ENCODE measurements around the gene SPEN. TPM values are rescaled to one million over a fixed set of nuclear protein-coding genes. Genes with fewer than 3 reads are reported as not detected.

The SPEN gene
- total RNA-seq, 6 experiments from 2014 or later, result 13.5 to 33.7 (median 23.2) TPM

DNA sequence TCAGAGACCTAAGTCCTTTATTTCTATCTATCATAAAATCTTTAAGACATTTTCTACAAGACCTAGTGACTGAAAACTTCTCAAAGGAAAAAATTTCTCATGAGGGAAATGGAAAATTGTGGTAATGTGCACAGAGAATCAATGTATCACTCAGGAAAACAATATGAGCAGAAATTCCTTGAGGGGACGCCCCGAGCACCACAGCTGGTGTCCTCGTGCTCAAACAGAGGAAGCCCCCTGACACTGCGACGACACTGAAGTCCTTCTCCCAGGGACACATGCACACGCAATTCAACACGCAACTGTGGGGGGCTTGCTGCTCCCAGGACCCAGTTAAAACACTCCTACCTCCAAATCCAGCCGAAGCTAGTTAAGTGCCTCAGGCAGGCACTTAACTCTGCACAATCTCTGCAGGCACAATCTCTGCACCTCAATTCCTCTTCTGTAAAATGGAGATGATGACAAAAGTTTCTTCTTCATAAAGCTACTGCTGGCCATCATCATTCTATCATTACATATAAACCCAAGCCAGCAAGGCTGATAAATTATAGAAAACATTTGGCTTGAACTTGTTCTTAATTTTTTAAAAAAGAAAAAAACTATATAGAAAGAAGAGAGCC, 112.4 kb downstream of the SPEN start:
- TF ChIP-seq POLR2A (IDR thresholded peaks at IDR 0.05), result no peak
- no peak for TF ChIP-seq CTCF (IDR thresholded peaks at IDR 0.05)
- ATAC-seq (no peak), DNase-seq (no peak)
- H3K27ac ChIP-seq, result no peak overlapping the region
- H3K27me3 ChIP-seq, result no peaks in the 10 kb centered on the region
- WGBS (ENCODE audit: insufficient coverage, low coverage, low lambda C conversion rate, missing lambda C conversion rate), result 90% methylated on average over 3 of the region's 8 CpGs
- H3K36me3 ChIP-seq, result no peaks in the 10 kb centered on the region
- intact Hi-C loops (cut with DNase I), result no loop called here
- no peaks in the 10 kb centered on the region for H3K9me3 ChIP-seq
- no peak overlapping the region for H3K4me3 ChIP-seq
- H3K4me1 ChIP-seq, result no peaks in the 10 kb centered on the region

GRCh38 chr1:15960808-15961207, 113.3 kb downstream of the SPEN start:
- H3K9me3 ChIP-seq, result no peaks in the 10 kb centered on the region
- intact Hi-C loops (cut with DNase I), result no loop called here
- H3K4me1 ChIP-seq, result no peaks in the 10 kb centered on the region
- 100% methylated on average over 4 of the region's 5 CpGs for WGBS (ENCODE audit: insufficient coverage, low coverage, low lambda C conversion rate, missing lambda C conversion rate)
- no peak for ATAC-seq
- TF ChIP-seq POLR2A (IDR thresholded peaks at IDR 0.05), result no peak
- TF ChIP-seq CTCF (IDR thresholded peaks at IDR 0.05), result no peak
- H3K27me3 ChIP-seq, result no peaks in the 10 kb centered on the region
- no peaks in the 10 kb centered on the region for H3K36me3 ChIP-seq
- DNase-seq, result no peak
- no peak overlapping the region for H3K27ac ChIP-seq
- H3K4me3 ChIP-seq, result no peak overlapping the region

DNA sequence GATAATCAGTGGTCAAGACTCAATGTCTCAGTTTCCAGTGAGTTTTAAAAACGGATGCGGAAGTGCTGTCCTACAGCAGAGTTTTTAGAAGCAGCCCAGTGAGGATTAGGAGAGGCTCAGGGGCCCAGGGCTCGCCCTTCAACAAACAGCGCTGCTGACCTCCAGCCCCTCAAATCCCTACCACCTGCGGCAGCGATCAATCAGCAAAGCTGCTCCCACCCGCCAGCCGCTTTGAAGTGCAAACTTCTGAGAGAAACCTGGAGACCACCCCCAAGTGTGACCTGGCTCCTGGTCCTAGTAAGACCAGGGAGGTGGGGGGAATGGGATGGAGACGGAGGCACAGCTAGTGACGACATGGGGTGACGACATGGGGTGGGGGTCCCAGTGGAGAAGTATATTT, 114.0 kb downstream of the SPEN start:
- Histone ChIP-seq H3K27ac (no peak overlapping the region), H3K27me3 (no peaks in the 10 kb centered on the region), H3K4me3 (no peak overlapping the region), H3K4me1 (no peaks in the 10 kb centered on the region), H3K9me3 (no peaks in the 10 kb centered on the region), H3K36me3 (no peaks in the 10 kb centered on the region)
- TF ChIP-seq POLR2A (IDR thresholded peaks at IDR 0.05) (no peak), CTCF (IDR thresholded peaks at IDR 0.05) (no peak)
- no peak for DNase-seq
- ATAC-seq, result no peak
- intact Hi-C loops (cut with DNase I), result no loop called here
- 92% methylated on average over 5 of the region's 11 CpGs for WGBS (ENCODE audit: insufficient coverage, low coverage, low lambda C conversion rate, missing lambda C conversion rate)

DNA sequence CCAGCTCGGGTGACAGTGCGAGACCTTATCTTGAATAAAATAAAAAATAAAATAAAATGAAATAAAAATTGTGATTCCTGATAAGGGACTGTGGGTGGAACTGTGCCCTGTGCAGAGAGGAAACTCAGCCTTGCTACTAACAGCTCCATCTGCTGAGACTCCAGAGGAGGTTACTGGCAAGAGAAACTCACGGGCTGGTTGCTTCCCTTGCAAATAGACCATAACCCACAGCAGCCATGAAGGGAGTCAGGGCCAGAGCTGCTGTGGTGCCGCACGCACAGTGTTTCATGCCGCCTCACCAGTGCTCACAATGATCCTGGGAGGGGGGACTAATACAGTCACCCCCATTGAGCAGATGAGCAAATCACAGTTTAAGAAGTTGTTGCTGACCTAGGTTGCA, 114.7 kb downstream of the SPEN start:
- DNase-seq (no peak), ATAC-seq (no peak)
- Histone ChIP-seq H3K27ac (no peak overlapping the region), H3K27me3 (no peaks in the 10 kb centered on the region), H3K36me3 (no peaks in the 10 kb centered on the region), H3K4me3 (no peak overlapping the region), H3K9me3 (no peaks in the 10 kb centered on the region), H3K4me1 (no peaks in the 10 kb centered on the region)
- WGBS (ENCODE audit: insufficient coverage, low coverage, low lambda C conversion rate, missing lambda C conversion rate), result no CpG with 5 or more reads among the region's 6 CpGs
- TF ChIP-seq POLR2A (IDR thresholded peaks at IDR 0.05) (no peak), CTCF (IDR thresholded peaks at IDR 0.05) (no peak)
- intact Hi-C loops (cut with DNase I), result no loop called here
